CD4-positive, alpha-beta T cell treated with Interleukin-21 for 1 hour (primary cell): ENCODE measurements around the gene INPP5J.
A peak's percentile ranks its signal among the peaks of the same experiment; 100 is the strongest.
"Not testable (repeated sequence)": the region's sequence is repeated elsewhere in the genome, so short reads cannot be mapped to it uniquely, and the experiment has no call there.

ENCODE experiments used
- DNase-seq: peaks from one replicate; pipeline ENCODE4 v3.0.0-alpha.2; 2020

Gene INPP5J, protein sequence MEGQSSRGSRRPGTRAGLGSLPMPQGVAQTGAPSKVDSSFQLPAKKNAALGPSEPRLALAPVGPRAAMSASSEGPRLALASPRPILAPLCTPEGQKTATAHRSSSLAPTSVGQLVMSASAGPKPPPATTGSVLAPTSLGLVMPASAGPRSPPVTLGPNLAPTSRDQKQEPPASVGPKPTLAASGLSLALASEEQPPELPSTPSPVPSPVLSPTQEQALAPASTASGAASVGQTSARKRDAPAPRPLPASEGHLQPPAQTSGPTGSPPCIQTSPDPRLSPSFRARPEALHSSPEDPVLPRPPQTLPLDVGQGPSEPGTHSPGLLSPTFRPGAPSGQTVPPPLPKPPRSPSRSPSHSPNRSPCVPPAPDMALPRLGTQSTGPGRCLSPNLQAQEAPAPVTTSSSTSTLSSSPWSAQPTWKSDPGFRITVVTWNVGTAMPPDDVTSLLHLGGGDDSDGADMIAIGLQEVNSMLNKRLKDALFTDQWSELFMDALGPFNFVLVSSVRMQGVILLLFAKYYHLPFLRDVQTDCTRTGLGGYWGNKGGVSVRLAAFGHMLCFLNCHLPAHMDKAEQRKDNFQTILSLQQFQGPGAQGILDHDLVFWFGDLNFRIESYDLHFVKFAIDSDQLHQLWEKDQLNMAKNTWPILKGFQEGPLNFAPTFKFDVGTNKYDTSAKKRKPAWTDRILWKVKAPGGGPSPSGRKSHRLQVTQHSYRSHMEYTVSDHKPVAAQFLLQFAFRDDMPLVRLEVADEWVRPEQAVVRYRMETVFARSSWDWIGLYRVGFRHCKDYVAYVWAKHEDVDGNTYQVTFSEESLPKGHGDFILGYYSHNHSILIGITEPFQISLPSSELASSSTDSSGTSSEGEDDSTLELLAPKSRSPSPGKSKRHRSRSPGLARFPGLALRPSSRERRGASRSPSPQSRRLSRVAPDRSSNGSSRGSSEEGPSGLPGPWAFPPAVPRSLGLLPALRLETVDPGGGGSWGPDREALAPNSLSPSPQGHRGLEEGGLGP

DNA sequence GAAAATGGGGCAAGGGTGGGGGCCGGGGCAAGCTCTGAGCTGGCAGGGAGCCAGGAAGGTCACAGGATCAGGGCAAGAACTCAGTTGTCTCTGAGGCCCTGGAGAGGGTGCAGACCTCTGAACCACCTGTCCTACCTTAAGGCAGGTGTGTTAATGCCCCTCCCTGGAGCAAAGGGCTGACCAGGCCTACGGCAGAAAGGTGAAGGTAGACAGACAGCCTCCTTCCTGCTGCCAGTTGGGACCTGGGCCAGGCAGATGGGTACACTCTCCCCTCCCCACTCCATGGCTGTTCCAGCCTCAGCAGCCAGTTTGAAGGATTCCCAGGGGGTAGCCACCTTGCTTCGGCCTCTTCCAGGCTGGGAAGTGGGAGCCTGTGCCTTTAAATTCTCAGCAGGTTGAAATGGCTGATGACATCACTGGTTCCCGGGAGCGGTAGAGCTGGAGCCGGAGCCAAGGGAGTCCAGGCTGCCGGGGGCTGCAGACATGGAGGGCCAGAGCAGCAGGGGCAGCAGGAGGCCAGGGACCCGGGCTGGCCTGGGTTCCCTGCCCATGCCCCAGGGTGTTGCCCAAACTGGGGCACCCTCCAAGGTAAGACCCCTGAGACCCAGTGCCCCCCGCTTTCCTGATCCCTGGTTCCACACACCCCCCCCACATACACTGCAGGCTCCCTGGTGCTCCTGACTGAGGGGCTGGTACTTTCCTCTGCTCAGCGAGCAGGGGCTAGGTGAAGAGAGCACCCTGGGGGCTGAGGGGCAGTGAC is at the start of gene INPP5J:
INPP5J (plus strand) TSS at position 435 of the 760 bp plus-strand sequence; CDS start at position 484, 49 bp downstream.
- DNase-seq: no peak

DNA sequence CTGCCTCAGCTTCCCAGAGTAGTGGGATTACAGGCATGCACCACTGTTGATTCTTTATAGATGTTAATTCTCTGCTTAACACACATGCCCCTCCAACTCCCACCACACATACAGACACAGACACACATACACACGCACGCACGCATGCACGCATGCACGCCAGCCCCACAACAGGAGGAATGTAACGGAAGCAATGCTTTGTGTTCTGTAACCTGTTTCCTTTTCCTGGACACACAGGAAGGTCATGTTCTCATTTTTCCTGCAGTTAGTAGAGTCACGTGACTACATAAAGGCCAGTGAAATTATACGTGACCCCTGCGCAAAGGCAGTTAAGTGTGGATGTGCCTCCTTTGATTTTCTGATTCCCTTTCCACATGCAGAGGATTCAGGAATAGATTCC is 49.6 kb upstream of the INPP5J start:
- not testable (repeated sequence) for DNase-seq

DNA sequence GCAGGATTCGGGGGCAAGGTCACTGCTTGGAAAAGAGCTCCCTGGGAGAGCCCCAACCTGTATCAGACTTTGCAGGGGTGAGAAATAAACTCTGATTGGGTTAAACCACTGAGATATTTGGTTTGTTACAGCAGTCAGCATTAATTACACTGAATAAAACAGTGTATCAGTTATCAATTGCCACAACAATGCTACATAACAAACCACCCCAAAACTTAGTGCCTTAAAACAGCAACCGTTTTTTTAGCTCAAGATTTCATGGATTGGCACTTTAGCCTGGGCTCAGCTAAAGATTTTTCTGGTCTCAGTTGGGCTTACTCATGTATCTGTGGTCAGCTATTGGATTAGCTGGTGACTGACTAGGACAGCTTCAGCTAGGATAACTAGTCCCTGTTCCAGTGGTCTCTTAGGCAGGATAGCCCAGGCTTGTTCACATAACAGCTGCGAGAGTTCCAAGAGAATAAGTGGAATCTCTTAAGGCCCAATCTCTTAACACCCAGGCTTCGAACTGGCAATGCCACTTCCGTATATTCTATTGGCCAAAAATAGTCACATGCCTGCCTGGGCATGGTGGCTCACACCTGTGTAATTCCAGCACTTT is 49.1 kb upstream of the INPP5J start:
- DNase-seq: not testable (repeated sequence)

DNA sequence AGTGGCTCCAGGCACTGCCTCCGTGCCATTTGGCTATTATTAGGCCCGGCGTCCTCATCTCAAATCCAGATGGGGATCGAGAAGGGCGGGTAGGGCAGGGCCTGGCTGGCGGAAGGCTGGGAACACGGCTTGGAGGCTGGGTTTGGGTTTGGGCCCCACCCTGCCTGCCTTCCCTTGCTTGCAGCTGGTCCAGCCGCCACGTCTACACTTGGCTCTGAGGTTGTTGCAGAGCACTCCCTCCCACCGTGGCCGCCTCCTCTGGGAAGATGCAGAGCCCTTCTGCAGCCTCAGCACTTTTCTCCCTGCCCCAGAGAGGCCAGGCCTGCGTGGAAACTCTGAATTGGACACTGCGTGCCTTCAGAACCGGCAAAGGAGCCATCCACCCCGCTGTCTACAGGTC is 46.8 kb upstream of the INPP5J start:
- DNase-seq: no peak

DNA sequence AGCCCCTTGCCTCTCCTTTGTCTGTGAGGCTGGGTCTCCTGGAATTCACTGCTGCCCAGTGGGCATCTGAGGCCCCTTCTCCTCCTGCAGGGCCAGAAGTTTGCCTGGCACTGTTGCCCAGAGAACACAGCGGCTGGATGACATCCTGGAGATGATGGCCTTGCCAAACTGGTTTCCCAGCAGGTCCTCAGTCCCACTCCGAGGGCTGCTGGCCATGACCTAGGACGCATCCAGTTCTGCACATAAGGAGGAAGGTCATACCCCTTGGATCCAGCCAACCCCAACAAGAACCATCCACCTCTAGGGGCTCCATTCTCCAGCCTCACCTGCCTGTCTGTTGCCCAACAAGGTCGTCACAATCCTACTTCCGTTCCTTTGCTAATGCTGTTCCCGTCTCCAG is 45.1 kb upstream of the INPP5J start:
- DNase-seq: no peak

DNA sequence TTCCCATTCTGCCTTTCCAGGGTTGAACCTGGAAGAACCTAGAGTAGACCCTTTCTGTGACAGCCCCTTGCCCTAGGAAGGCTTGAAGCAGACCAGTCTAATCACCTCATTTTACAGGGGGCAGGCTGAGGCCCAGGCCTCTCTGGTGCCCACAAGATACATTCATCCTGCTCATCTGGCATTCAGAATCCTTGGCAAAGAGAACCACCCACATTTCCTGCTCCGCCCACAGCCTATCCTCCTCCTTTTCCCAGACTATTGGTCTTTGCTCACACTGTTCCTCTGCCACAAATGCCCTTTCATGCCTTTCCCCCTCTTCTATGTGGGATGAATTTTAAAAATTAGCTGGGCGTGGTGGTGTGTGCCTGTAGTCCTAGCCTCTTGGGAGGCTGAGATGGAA is 44.4 kb upstream of the INPP5J start:
- not testable (repeated sequence) for DNase-seq

DNA sequence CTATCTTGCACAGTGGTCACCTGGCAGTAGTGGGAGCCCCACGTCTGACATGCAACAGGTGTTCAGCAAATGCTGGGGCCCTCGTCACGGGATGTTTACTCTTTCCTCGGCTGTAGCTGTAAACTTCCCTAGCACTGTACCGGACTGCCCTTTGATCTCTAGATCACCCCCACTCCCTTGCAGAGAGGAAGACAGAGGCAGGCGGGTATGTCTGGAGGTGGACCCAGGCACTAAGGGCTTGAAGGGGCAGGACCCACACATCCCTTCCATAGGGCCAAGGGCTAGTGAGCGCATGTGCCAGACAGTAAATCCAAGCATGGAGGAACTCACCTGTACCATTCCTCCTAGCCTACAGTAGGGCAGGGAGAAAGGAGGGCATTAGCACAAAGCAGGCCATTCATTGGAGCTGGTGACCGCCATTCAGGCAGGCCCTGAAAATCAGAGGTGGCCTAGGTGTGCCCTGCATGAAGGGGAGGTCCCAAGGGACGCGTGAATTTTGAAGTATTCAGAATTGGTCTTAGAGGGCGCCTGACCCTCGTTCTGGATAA is 43.6 kb upstream of the INPP5J start:
- DNase-seq: no peak

DNA sequence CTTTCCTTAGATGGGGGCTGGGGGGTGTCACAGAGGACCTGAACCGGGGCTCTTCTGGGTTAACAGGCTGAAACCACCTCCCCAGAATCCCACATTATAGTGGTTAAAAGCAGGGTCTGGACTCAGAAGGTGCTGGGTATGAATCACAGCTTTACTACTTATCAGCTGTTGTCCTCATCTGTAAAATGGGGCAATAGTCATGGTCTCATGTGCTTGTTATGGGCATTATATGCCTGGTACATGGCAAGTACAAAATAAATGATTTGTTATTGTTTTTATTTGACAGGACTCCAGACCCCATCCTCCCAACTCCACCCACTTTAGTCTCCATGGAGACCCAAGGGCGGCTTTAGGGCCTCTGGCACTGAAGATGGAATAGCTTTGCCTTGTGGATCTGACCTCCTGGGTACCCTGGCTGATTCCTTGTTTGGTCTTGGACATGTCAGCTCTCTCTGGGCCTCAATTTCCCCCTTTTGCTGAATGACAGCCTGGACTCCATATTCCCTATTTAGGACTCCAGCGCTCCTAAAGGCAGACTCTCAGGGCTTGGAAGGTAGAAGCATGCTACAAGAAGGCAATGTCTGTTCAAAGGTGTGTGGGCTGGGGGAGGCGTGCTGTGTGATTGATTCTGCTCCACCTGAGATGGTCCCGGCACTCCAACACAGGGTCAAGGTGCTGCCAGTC is 42.5 kb upstream of the INPP5J start:
- no peak for DNase-seq

DNA sequence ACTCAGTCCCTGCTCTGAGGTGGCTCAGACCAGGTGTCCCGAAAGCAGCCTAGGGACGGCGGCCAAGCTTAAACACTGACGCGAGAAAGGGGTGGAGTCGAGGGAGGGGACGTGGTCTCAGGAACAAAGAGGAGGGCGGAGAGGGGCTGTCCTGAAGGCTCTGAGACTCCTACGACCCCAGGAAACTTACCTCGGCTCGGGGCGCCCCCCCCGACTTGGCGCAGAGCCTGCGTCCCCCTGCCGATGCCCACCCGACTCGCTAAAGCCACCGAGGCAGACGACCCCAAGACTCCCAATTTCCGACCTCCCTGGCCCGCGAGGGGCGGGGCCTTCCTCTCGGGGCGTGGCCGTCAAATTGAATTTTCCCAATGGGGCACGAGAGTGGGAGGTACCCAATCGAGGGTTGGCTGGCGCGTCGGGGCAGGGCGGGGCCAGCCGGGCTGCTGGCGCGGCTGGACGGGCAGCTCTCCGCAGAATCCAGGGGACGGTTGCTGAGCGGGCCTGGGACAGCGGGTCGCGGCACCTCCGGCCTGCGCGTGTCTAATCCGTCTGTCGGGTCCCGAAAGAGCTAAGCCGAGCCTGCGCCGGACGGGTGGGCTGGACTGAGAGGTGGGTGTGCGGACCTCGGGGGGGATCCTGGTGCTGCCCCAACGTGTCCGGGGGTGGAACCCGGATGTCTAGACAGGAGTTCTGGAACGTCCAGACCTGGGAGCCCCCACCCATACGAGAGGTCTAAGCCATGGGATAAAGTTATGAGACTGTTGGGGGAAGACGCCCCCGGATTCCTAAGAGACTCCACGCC is 41.7 kb upstream of the INPP5J start, which contains the start of gene SMTN:
SMTN (plus strand) TSS at position 471 of the 802 bp plus-strand sequence. CDS start 1,941 bp downstream, outside the sequence.
- peak; percentile 90 for DNase-seq

DNA sequence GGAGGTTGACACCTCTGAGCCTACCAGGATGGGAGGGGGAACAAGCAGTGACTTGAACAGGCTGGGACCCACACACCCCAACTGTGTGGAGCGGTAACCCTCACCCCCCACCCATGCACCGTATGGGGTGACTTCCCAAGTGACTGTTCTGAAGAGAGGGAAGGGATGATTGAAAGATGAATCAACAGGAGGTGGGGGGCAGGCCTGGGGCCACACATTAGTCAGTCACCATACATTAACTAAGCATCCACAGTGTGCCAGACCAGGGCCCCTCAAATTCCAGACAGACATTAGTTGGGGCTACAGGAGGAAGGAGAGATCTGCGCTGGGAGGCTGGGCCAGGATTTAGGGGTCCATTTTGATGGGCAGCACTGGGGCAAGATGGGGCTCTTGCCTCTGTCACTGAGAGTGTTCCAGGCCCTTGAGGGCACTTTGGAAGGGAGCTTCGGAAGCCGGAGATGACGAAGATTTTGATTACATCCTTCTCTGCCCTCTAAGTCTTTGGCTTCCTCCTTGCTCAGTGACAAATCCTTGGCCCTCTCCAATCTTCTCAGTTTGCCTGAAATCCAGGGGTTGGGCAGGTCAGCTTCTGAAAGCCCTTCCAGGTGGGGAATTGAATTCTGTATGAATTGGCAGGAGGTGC is 40.7 kb upstream of the INPP5J start:
- no peak for DNase-seq

DNA sequence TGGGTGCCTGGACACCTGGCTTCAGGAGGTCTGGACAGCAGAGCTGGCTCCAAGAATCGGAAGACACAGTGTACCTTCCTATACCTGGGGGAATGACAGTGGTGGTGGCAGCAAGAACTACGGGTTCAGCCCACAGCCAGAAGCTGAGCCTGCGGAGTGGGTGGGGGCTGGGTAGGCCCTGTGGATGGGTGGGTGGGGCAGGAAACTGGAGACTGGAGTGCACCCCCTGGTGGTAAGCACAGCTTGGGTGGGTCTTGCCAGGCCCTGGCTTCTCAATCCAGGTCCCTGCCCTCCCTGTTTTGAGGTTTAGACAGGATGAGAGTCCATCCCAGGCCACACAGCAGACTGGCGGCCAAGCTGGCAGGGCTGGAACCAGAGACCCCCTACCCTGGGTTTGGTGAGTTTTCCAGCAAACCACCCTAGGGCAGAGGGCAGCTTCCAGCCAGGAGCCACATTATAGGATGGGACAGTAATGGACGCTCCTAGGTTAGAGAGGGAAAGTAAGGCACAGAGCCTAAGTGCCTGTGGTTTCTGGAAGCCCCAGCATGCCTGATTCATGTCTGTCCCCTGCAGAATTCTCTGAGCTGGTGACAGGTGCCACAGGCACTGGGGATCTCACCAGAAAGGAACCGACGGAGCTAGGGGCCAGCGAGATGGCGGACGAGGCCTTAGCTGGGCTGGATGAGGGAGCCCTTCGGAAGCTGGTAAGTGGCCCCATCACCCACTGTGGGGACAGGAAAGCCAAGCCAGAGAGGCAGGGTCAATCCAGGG is 40.0 kb upstream of the INPP5J start:
- DNase-seq: peak; percentile 40

DNA sequence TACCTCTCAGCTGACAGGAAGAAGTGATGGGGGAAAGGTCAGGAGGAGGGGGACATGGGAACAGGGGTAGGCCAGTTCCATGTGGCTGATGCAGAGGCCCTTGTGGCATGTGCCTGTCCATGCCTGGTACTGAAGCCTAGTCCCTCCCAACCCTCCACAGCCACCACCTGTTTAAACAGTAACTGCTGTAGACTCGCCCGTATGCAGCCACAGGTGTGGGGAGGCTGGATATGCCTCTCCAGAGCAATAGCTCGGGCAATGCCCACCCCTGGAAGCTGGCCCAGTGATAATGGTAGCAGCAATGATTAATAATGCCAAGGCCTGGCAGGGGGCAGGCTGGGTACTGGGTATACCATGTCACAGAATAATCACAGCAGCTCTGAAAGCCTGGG is 39.4 kb upstream of the INPP5J start:
- no peak for DNase-seq

DNA sequence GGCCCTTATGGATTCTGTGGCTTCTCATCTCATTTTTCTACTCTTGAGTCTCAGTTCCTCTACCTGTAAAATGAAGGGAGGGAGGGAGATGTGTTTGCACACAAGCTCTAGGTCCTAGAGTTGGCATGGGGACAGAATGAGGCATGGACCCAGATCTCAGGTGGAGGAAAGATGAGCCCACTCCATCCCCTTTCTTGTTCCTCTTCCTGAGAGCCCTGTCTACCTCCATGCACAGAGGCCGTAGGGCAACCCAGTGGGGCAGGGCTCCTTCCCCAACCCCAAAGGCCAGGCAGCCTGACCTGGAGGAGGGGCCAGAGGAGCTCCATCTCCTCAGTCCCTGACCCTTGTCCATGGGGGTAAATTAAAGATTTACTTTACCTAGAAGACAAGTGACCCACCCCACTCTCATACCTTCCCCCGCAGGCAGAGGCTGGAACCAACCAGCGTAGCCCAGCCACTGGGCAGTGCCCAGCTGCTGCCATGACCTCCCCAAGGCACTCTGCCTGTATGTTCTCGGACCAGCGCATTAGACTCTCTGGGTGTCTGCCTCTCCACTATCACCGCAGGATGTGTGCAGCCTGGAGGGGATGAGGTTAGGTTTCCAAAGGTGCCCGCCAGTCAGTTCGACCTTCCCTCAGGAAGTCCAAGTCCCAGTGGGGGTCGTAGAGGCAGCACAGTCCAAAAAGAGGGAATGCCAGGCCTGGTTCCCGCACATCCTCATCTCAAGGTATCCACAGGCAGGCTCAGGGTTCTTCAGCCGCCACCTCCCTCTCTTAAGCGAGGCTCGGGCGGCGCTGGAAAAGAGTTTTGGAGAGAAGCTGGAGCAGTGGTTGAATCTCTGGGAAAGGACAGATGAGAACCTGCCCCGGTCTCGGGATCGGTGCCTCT is 38.6 kb upstream of the INPP5J start:
- no peak for DNase-seq

DNA sequence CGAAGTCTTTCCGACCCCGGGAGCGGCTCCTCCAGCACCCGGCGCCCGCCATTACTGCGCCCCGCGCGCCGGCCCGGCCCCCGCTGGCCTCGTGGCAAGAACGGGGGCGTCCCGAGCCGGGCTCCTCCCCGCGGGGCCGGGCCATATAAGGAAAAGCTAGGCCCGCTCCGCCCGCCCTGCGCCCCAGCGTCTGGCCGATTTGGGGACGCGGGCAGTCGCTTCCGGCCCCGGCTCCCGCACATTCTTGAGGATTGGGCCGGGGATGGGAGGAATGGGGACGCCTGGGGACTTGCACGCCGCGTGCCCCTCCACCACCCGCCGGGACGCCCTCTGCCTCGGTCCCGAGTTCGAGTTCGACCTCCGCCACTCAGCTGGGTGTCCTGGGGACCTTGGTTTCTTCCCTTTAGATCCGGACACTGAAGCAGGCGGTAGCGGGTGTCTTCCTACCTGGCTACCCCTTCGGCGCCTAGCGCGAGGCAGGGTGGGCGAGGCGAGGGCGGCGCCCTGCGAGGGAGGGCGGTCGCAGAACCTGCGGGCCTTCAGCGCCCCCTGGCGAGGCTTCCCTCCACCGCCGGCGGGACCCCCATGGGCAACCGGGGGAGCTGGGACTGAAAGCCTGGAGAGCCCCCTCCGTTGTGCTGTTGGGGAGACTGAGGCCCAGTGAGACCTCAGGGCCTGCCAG is 37.8 kb upstream of the INPP5J start:
- DNase-seq: peak; percentile 82

DNA sequence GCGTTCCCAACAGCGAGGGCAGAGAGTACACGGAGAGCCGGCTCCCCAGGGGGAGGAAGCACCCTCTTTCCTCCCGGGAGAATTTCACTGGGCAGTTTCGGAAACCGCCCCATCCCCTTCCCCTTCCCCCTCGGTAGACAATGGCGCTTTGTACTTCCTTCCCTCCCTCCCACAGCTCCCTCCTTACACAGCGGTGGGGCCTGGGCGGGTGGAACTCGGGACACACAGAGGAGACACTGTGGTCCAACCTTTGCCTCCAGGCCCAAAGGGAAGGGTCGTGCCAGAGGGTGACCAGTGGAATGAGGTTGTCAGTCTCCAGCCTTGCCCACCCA is 37.3 kb upstream of the INPP5J start:
- DNase-seq: no peak

DNA sequence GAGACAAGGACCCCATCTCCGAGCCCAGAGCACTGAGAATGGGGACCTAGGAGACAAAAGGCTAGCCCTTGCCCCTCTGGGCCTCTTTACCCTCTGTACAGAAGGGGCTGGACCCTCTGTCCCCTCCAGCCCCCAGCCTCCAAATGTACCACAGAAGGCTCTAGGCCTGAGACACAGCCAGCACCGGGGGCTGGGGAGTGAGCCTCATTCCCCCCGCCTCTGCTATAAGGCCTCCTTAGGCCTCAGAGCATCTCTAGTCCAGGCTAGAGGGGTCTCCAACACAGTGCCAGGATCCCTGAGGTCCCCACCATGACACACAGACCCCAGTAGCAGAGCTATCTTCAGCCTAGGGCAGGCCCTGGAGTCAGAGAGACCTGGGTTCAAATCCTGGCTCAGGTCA is 36.8 kb upstream of the INPP5J start:
- DNase-seq: no peak

DNA sequence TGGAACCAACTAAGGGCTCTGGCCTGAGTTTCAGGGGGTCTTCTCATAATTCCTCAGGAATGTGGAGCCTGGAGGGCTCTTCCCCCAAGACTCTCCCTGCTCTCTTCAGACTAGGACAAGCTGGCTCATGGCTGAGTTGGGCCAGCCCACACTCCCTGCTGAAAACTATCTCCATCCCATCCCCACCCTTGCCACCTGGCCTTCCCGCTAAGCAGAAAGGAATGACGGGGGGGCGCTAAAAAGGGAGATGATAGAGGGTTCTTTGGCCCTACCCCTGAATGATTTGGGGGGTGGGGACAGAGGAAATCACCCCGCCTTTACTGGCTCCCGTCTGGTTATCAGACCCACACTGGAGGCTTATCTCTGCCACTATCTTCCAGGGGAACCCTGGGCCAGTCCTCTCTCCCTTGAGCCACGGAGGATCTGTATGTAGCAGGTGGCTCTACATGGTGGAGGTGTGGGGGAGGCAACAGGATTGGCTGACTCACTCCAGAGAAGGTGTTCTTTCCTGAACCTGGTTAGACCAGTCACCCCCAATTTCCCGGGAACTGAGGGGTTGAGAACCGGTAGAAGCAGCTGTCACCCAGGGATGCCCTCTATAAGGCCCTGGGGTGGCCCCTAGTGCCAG is 35.9 kb upstream of the INPP5J start:
- no peak for DNase-seq
